Ishikawa (cell line): Measurements from ENCODE around the gene DNAJB13.

Experiments
- CEBPB ChIP-seq: IDR thresholded peaks from 2 replicates; pipeline ENCODE4 v1.6.1; 2012
- CREB1 ChIP-seq: IDR thresholded peaks from 2 replicates; pipeline ENCODE4 v1.6.1; 2012; ENCODE audit warnings: low read depth
- EGR1 ChIP-seq: IDR thresholded peaks from 2 replicates; pipeline ENCODE4 v1.6.1; 2012
- EP300 ChIP-seq: IDR thresholded peaks from 2 replicates; pipeline ENCODE4 v1.6.1; 2012; ENCODE audit warnings: borderline replicate concordance
- FOXM1 ChIP-seq: IDR thresholded peaks from 2 replicates; pipeline ENCODE4 v1.6.1; 2012; ENCODE audit warnings: low read depth, borderline replicate concordance
- MAX ChIP-seq: IDR thresholded peaks from 2 replicates; pipeline ENCODE4 v1.6.1; 2012
- NFIC ChIP-seq: IDR thresholded peaks from 2 replicates; pipeline ENCODE4 v1.6.1; 2012
- RAD21 ChIP-seq: IDR thresholded peaks from 2 replicates; pipeline ENCODE4 v1.6.1; 2012; ENCODE audit warnings: low read depth
- REST ChIP-seq: IDR thresholded peaks from 2 replicates; pipeline ENCODE4 v1.6.1; 2012; ENCODE audit warnings: low read depth, mild to moderate bottlenecking
- TAF1 ChIP-seq: IDR thresholded peaks from 2 replicates; pipeline ENCODE4 v1.6.1; 2012; ENCODE audit warnings: low read depth, mild to moderate bottlenecking
- TCF12 ChIP-seq: IDR thresholded peaks from 2 replicates; pipeline ENCODE4 v1.6.1; 2012; ENCODE audit warnings: low read depth
- TEAD4 ChIP-seq: IDR thresholded peaks from 2 replicates; pipeline ENCODE4 v1.6.1; 2012
- USF1 ChIP-seq: IDR thresholded peaks from 2 replicates; pipeline ENCODE4 v1.6.1; 2012
- YY1 ChIP-seq: IDR thresholded peaks from 2 replicates; pipeline ENCODE4 v1.6.1; 2012; ENCODE audit warnings: low read depth
- ZBTB7A ChIP-seq: IDR thresholded peaks from 2 replicates; pipeline ENCODE4 v1.6.1; 2012; ENCODE audit warnings: low read depth

Gene DNAJB13

GRCh38 chr11:73912026-73912425 is 38.8 kb upstream of the DNAJB13 start:
- TF ChIP-seq REST (no peak), RAD21 (no peak), EP300 (no peak), TAF1 (no peak), FOXM1 (no peak), MAX (no peak), NFIC (no peak), TCF12 (no peak), EGR1 (no peak), YY1 (no peak), CEBPB (no peak), USF1 (no peak), TEAD4 (no peak), ZBTB7A (no peak), CREB1 (no peak)

GRCh38 chr11:73913472-73913871 is 37.4 kb upstream of the DNAJB13 start:
- no peak for TF ChIP-seq YY1
- TF ChIP-seq REST: no peak
- TF ChIP-seq MAX: no peak

DNA sequence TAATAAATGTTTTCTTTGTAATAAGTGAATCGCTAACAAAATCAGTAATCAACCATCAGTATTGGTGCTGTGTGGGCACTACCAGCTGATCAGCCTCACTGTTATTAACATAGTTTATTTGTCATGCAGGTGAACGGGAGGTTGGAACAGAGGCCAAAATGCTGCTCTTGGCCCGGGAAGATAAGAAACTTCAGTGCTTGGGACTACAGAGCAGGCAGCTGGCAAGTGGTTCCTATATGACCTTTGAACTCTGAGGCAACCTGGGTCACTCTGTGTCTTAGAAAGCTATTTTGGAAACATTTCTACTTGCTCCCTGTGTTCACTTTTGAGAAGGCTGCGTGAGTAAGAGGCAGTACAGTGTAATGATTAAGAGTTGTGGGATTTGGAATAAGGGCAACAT is 36.5 kb upstream of the DNAJB13 start:
- no peak for TF ChIP-seq TAF1
- no peak for TF ChIP-seq CEBPB
- no peak for TF ChIP-seq USF1
- no peak for TF ChIP-seq MAX
- TF ChIP-seq NFIC: no peak
- no peak for TF ChIP-seq REST
- TF ChIP-seq YY1: no peak
- no peak for TF ChIP-seq CREB1
- no peak for TF ChIP-seq TEAD4
- TF ChIP-seq FOXM1: no peak
- TF ChIP-seq ZBTB7A: no peak

DNA sequence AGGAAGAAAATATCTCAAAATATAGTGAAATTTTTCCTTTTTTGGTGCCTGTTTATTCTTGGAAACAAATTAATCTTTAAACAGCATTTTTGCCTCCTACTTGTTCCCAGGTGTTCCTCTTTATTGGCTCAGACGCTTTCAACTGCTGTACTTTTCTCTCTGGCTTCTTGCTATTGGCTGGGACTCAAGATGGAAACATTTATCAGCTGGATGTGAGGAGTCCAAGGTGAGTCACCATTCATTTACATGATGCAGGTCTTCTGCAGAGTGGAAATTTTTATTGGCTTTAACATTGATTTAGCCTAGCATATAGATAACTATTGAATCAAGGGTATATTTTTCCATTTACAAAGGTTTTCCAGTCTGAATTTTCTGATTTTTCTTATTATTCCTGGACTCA is 34.4 kb upstream of the DNAJB13 start:
- TF ChIP-seq TAF1 (no peak), NFIC (no peak), EGR1 (no peak), RAD21 (no peak), CEBPB (no peak), FOXM1 (no peak)

- TF ChIP-seq MAX (no peak), REST (no peak), ZBTB7A (no peak), FOXM1 (no peak), TEAD4 (no peak), EGR1 (no peak), RAD21 (no peak), NFIC (no peak), TAF1 (no peak), TCF12 (no peak), CEBPB (no peak), EP300 (no peak), YY1 (no peak), USF1 (no peak), CREB1 (no peak)
Measured at GRCh38 chr11:73921180-73921579, 29.6 kb upstream of the DNAJB13 start.
